ENCODE results near the gene ZBTB17.

DNA sequence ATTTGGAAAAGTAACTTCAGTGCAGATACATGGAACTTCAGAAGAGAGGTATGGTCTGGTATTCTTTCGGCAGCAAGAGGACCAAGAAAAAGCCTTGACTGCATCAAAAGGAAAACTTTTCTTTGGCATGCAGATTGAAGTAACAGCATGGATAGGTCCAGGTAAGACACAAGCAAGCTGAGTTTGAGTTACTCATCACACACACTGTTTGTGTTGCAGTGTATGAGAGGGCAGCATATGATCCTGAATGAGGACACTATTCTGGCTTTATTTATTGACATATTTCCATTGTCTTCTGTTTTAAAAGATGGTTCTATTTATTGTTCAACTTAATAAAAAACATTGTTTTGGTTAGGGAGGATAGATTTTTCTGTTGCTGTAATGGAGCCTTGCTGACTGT lies 64.8 kb downstream of the ZBTB17 start:
- TF ChIP-seq, protein P1, sequence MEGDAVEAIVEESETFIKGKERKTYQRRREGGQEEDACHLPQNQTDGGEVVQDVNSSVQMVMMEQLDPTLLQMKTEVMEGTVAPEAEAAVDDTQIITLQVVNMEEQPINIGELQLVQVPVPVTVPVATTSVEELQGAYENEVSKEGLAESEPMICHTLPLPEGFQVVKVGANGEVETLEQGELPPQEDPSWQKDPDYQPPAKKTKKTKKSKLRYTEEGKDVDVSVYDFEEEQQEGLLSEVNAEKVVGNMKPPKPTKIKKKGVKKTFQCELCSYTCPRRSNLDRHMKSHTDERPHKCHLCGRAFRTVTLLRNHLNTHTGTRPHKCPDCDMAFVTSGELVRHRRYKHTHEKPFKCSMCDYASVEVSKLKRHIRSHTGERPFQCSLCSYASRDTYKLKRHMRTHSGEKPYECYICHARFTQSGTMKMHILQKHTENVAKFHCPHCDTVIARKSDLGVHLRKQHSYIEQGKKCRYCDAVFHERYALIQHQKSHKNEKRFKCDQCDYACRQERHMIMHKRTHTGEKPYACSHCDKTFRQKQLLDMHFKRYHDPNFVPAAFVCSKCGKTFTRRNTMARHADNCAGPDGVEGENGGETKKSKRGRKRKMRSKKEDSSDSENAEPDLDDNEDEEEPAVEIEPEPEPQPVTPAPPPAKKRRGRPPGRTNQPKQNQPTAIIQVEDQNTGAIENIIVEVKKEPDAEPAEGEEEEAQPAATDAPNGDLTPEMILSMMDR (IDR thresholded peaks at IDR 0.05), result no peak
- TF ChIP-seq POLR2A (IDR thresholded peaks at IDR 0.05), result no peak
